SIG-M5 treated with dmso at 0.1 percent for 504 hours (cell line): ENCODE measurements around the gene PRKACB.
"Not testable (repeated sequence)": the region's sequence is repeated elsewhere in the genome, so short reads cannot be mapped to it uniquely, and the experiment has no call there.

Experiments used
- DNase-seq: peaks from one replicate; lab custom pipeline; 2025; ENCODE audit not compliant: unreplicated experiment; lab: John Stamatoyannopoulos, UW

The PRKACB gene

GRCh38 chr1:84214115-84214956 is 70.3 kb downstream of the PRKACB start:
- no peak for DNase-seq

DNA sequence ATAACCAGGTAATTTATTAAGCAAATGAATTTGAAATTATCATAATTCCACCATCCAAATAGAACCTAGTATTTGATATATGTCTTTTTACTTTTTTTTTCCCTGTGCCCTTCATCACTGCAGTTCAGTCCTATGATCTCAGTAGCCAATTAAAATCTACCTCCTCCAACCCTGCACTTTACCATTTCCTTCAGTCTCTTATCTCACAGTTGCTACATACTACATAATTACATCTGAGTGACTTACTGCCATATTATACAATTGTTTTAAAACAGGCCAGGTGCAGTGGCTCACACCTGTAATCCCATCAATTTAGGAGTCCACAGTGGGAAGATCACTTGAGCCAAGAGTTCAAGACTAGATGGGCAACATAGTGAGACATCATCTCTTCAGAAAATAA is 73.2 kb downstream of the PRKACB start:
- DNase-seq, result no peak

DNA sequence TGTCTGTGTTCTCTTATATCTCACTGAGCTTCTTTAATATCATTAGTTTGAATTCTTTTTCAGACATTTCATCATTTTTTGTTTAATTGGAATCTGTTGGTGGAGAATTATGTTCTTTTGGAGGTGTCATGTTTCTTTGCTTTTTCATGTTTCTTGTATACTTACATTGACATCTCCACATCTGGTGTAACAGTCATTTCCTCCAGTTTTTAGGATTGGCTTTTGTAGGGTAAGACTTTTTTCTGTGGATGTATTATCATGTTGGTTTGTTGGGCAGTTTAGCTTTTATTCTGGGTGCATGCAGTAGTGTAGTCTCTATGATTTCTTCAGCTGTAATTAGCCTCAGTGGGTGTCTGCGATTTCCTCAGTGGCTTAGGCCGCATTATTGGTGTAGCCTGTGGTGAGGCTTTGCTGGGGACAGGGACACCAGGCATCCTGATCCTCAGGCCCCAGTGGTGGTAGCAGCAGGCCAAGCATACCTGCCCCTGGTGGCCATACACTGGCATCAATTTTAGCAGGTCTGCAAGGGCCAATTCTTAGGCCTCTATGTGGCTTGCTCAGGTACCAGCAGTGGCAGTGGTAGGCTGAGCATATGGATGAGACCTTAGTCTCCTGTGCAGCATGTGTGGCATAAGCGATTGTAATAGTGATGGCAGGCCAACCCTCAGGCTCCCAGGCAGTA is 79.8 kb downstream of the PRKACB start:
- no peak for DNase-seq

GRCh38 chr1:84224905-84225304 is 80.8 kb downstream of the PRKACB start:
- no peak for DNase-seq

- peak; percentile 13 for DNase-seq
Measured at GRCh38 chr1:84225646-84226045, 81.6 kb downstream of the PRKACB start.

DNA sequence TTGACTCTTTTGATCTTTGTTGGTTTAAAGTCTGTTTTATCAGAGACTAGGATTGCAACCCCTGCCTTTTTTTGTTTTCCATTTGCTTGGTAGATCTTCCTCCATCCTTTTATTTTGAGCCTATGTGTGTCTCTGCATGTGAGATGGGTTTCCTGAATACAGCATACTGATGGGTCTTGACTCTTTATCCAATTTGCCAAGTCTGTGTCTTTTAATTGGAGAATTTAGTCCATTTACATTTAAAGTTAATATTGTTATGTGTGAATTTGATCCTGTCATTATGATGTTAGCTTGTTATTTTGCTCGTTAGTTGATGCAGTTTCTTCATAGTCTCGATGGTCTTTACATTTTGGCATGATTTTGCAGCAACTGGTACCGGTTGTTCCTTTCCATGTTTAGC is 88.6 kb downstream of the PRKACB start:
- not testable (repeated sequence) for DNase-seq

- DNase-seq, result peak; percentile 47
Measured at GRCh38 chr1:84236256-84236655, 92.2 kb downstream of the PRKACB start.

DNA sequence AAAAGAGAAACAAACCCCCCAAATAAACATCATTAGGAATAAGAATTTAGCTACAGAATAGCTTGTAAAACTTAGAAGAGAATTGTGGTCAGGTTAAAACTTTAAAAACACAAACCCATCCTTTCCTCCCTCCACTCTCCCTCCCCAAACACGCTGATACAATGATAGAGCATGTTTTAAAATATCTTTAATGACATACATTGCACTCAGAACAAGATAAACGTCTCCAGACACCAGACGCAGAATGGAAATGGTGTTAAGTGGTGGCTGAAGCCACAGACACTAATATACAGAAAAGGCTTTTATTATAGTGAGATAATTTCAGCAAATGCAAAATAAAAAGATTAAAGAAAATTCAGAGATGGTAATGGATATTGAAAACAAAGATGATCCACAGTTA is 98.6 kb downstream of the PRKACB start:
- DNase-seq, result no peak

- DNase-seq, result no peak
Measured at GRCh38 chr1:84245563-84245962, 101.5 kb downstream of the PRKACB start.

DNA sequence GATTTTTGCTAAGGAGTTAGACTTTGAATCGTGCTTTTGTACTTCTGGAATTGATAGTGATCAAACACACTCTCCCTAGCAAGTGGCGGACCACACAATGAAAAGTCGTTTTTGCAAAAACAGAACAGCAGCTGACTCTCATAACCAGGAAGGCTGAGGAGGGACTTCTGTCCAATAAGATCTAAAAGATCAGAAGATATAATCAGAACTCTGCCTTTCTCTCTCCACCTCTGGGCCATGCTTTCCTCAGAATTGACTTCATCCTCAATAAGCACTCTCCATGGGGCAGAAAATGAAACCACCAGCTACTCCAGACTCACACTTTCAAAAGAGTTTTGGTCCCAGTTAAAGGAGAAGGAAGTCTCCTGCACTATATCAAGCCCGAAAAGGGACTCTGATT is 102.1 kb downstream of the PRKACB start:
- DNase-seq, result no peak

- DNase-seq, result no peak
Measured at GRCh38 chr1:84247425-84248220, 103.6 kb downstream of the PRKACB start.

DNA sequence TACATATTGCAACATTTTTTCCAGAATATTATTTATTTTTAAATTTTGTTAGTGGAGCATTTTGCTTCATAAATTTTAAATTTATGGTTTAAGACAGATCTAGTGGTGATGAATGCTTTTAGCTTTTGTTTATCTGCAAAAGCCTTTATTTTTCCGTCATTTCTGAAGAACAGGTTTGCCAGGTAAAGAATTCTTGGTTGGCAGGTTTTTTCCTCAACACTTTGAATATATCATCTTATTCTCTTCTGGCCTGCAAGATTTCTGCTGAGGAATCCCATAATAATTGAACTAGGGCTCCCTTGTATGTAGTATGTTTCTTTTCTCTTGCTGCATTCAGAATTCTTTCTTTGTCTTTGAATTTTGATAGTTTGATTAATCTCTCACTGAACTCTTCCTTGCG is 106.6 kb downstream of the PRKACB start:
- no peak for DNase-seq

- DNase-seq, result no peak
Measured at GRCh38 chr1:84253036-84253435, 109.0 kb downstream of the PRKACB start.

GRCh38 chr1:84253891-84254290 is 109.8 kb downstream of the PRKACB start:
- DNase-seq, result peak; percentile 68

DNA sequence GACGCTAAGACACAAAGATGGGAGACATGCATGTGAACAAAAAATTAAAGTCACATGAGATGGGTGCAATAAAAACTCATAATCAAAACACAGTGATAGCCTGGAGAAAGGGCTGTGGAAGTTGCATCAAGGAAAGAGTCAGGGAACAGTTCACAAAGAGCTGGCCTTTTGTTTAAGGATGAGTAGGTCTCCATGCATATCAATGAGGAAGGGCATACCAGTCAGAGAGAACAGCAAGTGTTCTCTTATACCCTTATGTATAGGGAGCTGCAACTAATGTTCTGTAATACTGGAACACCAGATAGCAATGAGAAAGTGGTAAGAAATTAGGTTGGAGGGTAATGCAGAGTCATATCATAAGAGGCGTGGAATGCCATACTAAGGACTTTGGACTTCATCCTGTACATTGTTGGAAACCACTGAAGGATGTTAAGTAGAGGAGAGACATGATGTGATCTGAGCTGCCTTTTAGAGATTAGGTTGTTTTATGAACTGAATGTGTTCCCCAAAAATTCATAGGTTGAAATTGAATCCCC is 110.7 kb downstream of the PRKACB start:
- DNase-seq, result no peak

DNA sequence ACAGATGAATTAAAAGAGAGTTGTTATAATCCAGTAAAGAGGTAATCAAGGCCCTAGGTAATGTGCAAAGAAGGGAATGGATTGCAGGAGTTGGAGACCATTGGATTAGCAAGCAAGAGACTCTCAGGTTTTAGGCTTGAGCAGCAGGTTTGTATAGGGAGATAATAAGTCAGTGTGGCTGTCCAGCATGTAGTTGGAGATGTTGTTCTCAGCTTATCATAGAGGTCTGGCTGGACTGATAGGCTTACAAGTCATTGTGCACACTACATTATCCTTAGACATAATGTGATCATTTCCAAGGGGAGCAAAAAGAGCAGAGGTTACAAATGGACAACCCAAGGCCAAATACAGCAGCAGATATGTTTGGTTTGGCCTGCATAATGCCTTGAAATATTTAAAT is 111.5 kb downstream of the PRKACB start:
- no peak for DNase-seq

- DNase-seq, result no peak
Measured at GRCh38 chr1:84257617-84258016, 113.5 kb downstream of the PRKACB start.

- DNase-seq, result no peak
Measured at GRCh38 chr1:84259376-84259775, 115.3 kb downstream of the PRKACB start.

GRCh38 chr1:84259989-84260388 is 115.9 kb downstream of the PRKACB start:
- DNase-seq, result no peak

GRCh38 chr1:84260852-84261518 is 116.9 kb downstream of the PRKACB start:
- no peak for DNase-seq

GRCh38 chr1:84264961-84265360 is 120.9 kb downstream of the PRKACB start:
- DNase-seq, result no peak
